Measurements from ENCODE around the gene NDUFAF8.

Gene NDUFAF8

GRCh38 chr17:81257533-81257932 lies 18.4 kb downstream of the NDUFAF8 start:
- no peak for TF ChIP-seq FOXP2 (optimal IDR thresholded peaks at IDR 0.05; ENCODE audit: borderline replicate concordance, extremely low read depth, extremely low read length, insufficient read depth)
- TF ChIP-seq TAF1 (IDR thresholded peaks at IDR 0.05; ENCODE audit: borderline replicate concordance, insufficient read depth, low read length), result no peak
- TF ChIP-seq POLR2AphosphoS5 (IDR thresholded peaks at IDR 0.05; ENCODE audit: low read depth, low read length), result no peak
- TF ChIP-seq REST (IDR thresholded peaks at IDR 0.05; ENCODE audit: insufficient read depth in 1 of 2, low read depth in 2 of 2, low read length in 2 of 2), result no peak
- no peak for TF ChIP-seq SIN3A (IDR thresholded peaks at IDR 0.05; ENCODE audit: borderline replicate concordance, insufficient read depth, low read length)

- TF ChIP-seq REST (IDR thresholded peaks at IDR 0.05; ENCODE audit: insufficient read depth in 1 of 2, low read depth in 2 of 2, low read length in 2 of 2), result no peak
- TF ChIP-seq POLR2AphosphoS5 (IDR thresholded peaks at IDR 0.05; ENCODE audit: low read depth, low read length), result no peak
- TF ChIP-seq FOXP2 (optimal IDR thresholded peaks at IDR 0.05; ENCODE audit: borderline replicate concordance, extremely low read depth, extremely low read length, insufficient read depth), result no peak
- TF ChIP-seq SIN3A (IDR thresholded peaks at IDR 0.05; ENCODE audit: borderline replicate concordance, insufficient read depth, low read length), result no peak
- no peak for TF ChIP-seq TAF1 (IDR thresholded peaks at IDR 0.05; ENCODE audit: borderline replicate concordance, insufficient read depth, low read length)
These were observed 19.2 kb downstream of the NDUFAF8 start for GRCh38 chr17:81258292-81258691.

GRCh38 chr17:81259058-81259605 lies 20.0 kb downstream of the NDUFAF8 start:
- TF ChIP-seq TAF1 (IDR thresholded peaks at IDR 0.05; ENCODE audit: borderline replicate concordance, insufficient read depth, low read length), result no peak
- TF ChIP-seq SIN3A (IDR thresholded peaks at IDR 0.05; ENCODE audit: borderline replicate concordance, insufficient read depth, low read length), result no peak
- no peak for TF ChIP-seq REST (IDR thresholded peaks at IDR 0.05; ENCODE audit: insufficient read depth in 1 of 2, low read depth in 2 of 2, low read length in 2 of 2)
- no peak for TF ChIP-seq POLR2AphosphoS5 (IDR thresholded peaks at IDR 0.05; ENCODE audit: low read depth, low read length)
- TF ChIP-seq FOXP2 (optimal IDR thresholded peaks at IDR 0.05; ENCODE audit: borderline replicate concordance, extremely low read depth, extremely low read length, insufficient read depth), result no peak

- no peak for TF ChIP-seq FOXP2 (optimal IDR thresholded peaks at IDR 0.05; ENCODE audit: borderline replicate concordance, extremely low read depth, extremely low read length, insufficient read depth)
- TF ChIP-seq REST (IDR thresholded peaks at IDR 0.05; ENCODE audit: insufficient read depth in 1 of 2, low read depth in 2 of 2, low read length in 2 of 2), result no peak
- TF ChIP-seq POLR2AphosphoS5 (IDR thresholded peaks at IDR 0.05; ENCODE audit: low read depth, low read length), result no peak
- no peak for TF ChIP-seq TAF1 (IDR thresholded peaks at IDR 0.05; ENCODE audit: borderline replicate concordance, insufficient read depth, low read length)
- no peak for TF ChIP-seq SIN3A (IDR thresholded peaks at IDR 0.05; ENCODE audit: borderline replicate concordance, insufficient read depth, low read length)
These were observed 21.1 kb downstream of the NDUFAF8 start for GRCh38 chr17:81260171-81260570.
